Karpas-422 (cell line): Measurements from ENCODE around the gene MAP1LC3B2. TPM values are rescaled to one million over a fixed set of nuclear protein-coding genes. Genes with fewer than 3 reads are reported as not detected.
A peak's percentile ranks its signal among the peaks of the same experiment; 100 is the strongest.
"Not testable (repeated sequence)": the region's sequence is repeated elsewhere in the genome, so short reads cannot be mapped to it uniquely, and the experiment has no call there.

Experiments used
- DNase-seq: peaks from one replicate; pipeline ENCODE4 v3.0.0-alpha.2; 2015
- H2AFZ ChIP-seq: fragments of 200-600 bp; sonication (generic); 2 replicates; pipeline ENCODE4 v1.6.1; 2014; ENCODE audit warnings: antibody characterized with exemption, low read length, mixed read lengths
- H3K27ac ChIP-seq: fragments of 200-600 bp; sonication (generic); 2 replicates; pipeline ENCODE4 v1.5.1; 2014; ENCODE audit warnings: mild to moderate bottlenecking, low read length, moderate library complexity
- H3K27me3 ChIP-seq: fragments of 200-600 bp; sonication (generic); 2 replicates; pipeline ENCODE4 v1.6.1; 2014; ENCODE audit warnings: low read length, mixed read lengths
- H3K36me3 ChIP-seq: fragments of 200-600 bp; sonication (generic); 2 replicates; pipeline ENCODE4 v1.6.1; 2014; ENCODE audit warnings: low read length, mixed read lengths; ENCODE audit not compliant: insufficient read depth
- H3K4me1 ChIP-seq: fragments of 200-600 bp; sonication (generic); 2 replicates; pipeline ENCODE4 v1.6.1; 2014; ENCODE audit warnings: mild to moderate bottlenecking, low read length, mixed read lengths
- H3K4me2 ChIP-seq: fragments of 200-600 bp; sonication (generic); 2 replicates; pipeline ENCODE4 v1.6.1; 2014; ENCODE audit warnings: low read length, low read depth, mild to moderate bottlenecking; ENCODE audit not compliant: poor library complexity, severe bottlenecking
- H3K4me3 ChIP-seq: fragments of 200-600 bp; sonication (generic); 2 replicates; pipeline ENCODE4 v1.5.1; 2014; ENCODE audit warnings: mild to moderate bottlenecking, antibody characterized with exemption, low read length, mixed read lengths
- H3K79me2 ChIP-seq: fragments of 200-600 bp; sonication (generic); 2 replicates; pipeline ENCODE4 v1.6.1; 2014; ENCODE audit warnings: mild to moderate bottlenecking, low read length, mixed read lengths
- H3K9ac ChIP-seq: fragments of 200-600 bp; sonication (generic); 2 replicates; pipeline ENCODE4 v1.6.0; 2014; ENCODE audit warnings: low read length
- H3K9me2 ChIP-seq: fragments of 200-600 bp; sonication (generic), shearing (Covaris generic); replicated peaks from 2 replicates; pipeline ENCODE4 v1.6.0; 2014; ENCODE audit warnings: mild to moderate bottlenecking, low read length, moderate library complexity; ENCODE audit not compliant: insufficient read depth
- H3K9me3 ChIP-seq: fragments of 300-700, 200-600 bp; sonication (generic); 2 replicates; pipeline ENCODE4 v1.6.1; 2014; ENCODE audit warnings: low read length, mixed read lengths
- H4K20me1 ChIP-seq: fragments of 200-600 bp; sonication (generic); 2 replicates; pipeline ENCODE4 v1.6.1; 2014; ENCODE audit warnings: mild to moderate bottlenecking, antibody characterized with exemption, low read length, low read depth; ENCODE audit not compliant: insufficient read depth
- total RNA-seq: library from RNA; depleted of rRNA; stranded (reverse); fragments of >200 nt; shearing (Covaris generic); gene quantifications from 2 replicates; pipeline ENCODE4 v1.2.3, GENCODE V29; 2014; ENCODE audit warnings: low replicate concordance

Gene MAP1LC3B2
- total RNA-seq, 1 experiment from 2014 or later: 0.71 TPM

- Histone ChIP-seq H3K4me1 (peaks cover 45% of the 10 kb centered on the region), H2AFZ (no peak overlapping the region), H3K9me2 (no peaks in the 10 kb centered on the region), H3K27ac (0 out of 2 replicates have a peak overlapping the region, but pooled peaks have one; percentile 97), H3K4me3 (no peak overlapping the region), H3K9ac (no peak overlapping the region), H3K79me2 (no peaks in the 10 kb centered on the region), H3K27me3 (no peaks in the 10 kb centered on the region), H3K4me2 (no peak overlapping the region), H3K36me3 (no peaks in the 10 kb centered on the region), H4K20me1 (no peaks in the 10 kb centered on the region), H3K9me3 (no peaks in the 10 kb centered on the region)
- DNase-seq: no peak
Observed at GRCh38 chr12:116556964-116557698, 2.0 kb upstream of the MAP1LC3B2 start.

DNA sequence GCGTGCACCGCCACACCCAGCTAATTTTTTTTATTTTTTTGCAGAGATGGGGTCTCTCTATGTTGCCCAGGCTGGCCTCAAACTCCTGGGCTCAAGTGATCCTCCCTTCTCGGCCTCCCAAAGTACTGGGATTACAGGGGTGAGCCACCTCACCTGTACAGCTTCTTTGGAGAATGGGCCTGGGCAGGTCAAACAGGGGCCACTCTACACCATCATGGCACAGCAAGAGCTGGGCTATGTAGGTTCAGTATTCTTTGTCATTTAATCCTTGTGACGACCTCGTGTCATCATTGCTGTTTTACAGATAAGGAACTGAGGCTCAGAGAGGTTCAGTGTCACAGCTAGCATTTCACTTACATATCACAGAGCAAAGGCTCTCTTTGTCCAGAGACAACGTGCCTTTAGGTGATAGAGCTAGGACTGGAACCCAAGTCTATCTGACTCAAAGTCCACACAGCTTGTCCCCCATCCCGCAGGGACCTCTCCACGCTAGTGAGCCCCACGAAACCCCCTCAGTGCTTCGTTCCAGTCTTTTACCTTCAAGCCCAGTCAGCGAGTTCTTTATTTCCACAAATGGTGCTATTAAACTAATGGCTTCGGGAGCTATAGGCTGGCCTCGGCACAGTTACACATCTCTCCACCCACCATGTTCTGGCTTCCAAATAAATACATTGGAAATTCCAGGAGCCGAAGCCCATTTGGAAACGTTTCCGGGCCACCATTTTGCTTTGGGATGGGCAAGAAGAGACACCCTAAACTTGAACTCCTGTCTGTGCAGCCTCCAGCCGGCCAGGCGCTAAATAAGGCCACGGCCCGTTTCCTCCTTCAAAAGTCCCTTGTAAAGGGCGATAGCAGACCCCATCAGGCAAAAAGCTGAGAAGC is 660 bp upstream of the MAP1LC3B2 start:
- H4K20me1 ChIP-seq: no peaks in the 10 kb centered on the region
- H3K9ac ChIP-seq: peak overlapping the region; percentile 76
- H3K27me3 ChIP-seq: no peaks in the 10 kb centered on the region
- H3K4me1 ChIP-seq: peaks cover 33% of the 10 kb centered on the region
- no peaks in the 10 kb centered on the region for H3K36me3 ChIP-seq
- no peaks in the 10 kb centered on the region for H3K9me3 ChIP-seq
- peak overlapping the region; percentile 97 for H3K27ac ChIP-seq
- H3K9me2 ChIP-seq: no peaks in the 10 kb centered on the region
- H3K4me2 ChIP-seq: peak overlapping the region; percentile 74
- DNase-seq: no peak
- peak overlapping the region; percentile 57 for H3K4me3 ChIP-seq
- no peaks in the 10 kb centered on the region for H3K79me2 ChIP-seq
- H2AFZ ChIP-seq: peak overlapping the region; percentile 87

- DNase-seq: no peak
- no peak overlapping the region for H3K9ac ChIP-seq
- no peaks in the 10 kb centered on the region for H3K9me2 ChIP-seq
- H3K4me1 ChIP-seq: peaks cover 42% of the 10 kb centered on the region
- no peak overlapping the region for H3K4me3 ChIP-seq
- 0 out of 2 replicates have a peak overlapping the region, but pooled peaks have one; percentile 31 for H2AFZ ChIP-seq
- H3K36me3 ChIP-seq: no peaks in the 10 kb centered on the region
- H3K27ac ChIP-seq: peak overlapping the region; percentile 97
- H3K9me3 ChIP-seq: no peaks in the 10 kb centered on the region
- H3K27me3 ChIP-seq: no peaks in the 10 kb centered on the region
- H3K4me2 ChIP-seq: no peak overlapping the region
- no peaks in the 10 kb centered on the region for H3K79me2 ChIP-seq
- no peaks in the 10 kb centered on the region for H4K20me1 ChIP-seq
Observed at GRCh38 chr12:116561181-116561821, 2.1 kb downstream of the MAP1LC3B2 start.

- Histone ChIP-seq H3K4me1 (peaks cover 42% of the 10 kb centered on the region), H4K20me1 (no peaks in the 10 kb centered on the region), H3K9ac (no peak overlapping the region), H3K27me3 (no peaks in the 10 kb centered on the region), H3K4me3 (no peak overlapping the region), H3K4me2 (no peak overlapping the region), H3K27ac (peak overlapping the region; percentile 97; the same call in 1 of the 2 replicates), H3K9me3 (no peaks in the 10 kb centered on the region), H3K79me2 (no peaks in the 10 kb centered on the region), H2AFZ (no peak overlapping the region), H3K36me3 (no peaks in the 10 kb centered on the region), H3K9me2 (no peaks in the 10 kb centered on the region)
- DNase-seq: no peak
Observed at GRCh38 chr12:116562090-116562489, 2.9 kb downstream of the MAP1LC3B2 start.

GRCh38 chr12:116563262-116563661 is 4.1 kb downstream of the MAP1LC3B2 start:
- H3K36me3 ChIP-seq: no peaks in the 10 kb centered on the region
- no peak overlapping the region for H3K4me2 ChIP-seq
- H3K9ac ChIP-seq: no peak overlapping the region
- H3K4me3 ChIP-seq: no peak overlapping the region
- no peak overlapping the region for H2AFZ ChIP-seq
- DNase-seq: no peak
- peaks cover 40% of the 10 kb centered on the region for H3K4me1 ChIP-seq
- no peaks in the 10 kb centered on the region for H3K79me2 ChIP-seq
- no peak overlapping the region for H3K27ac ChIP-seq
- no peaks in the 10 kb centered on the region for H3K9me3 ChIP-seq
- no peaks in the 10 kb centered on the region for H4K20me1 ChIP-seq
- no peaks in the 10 kb centered on the region for H3K9me2 ChIP-seq
- H3K27me3 ChIP-seq: no peaks in the 10 kb centered on the region

DNA sequence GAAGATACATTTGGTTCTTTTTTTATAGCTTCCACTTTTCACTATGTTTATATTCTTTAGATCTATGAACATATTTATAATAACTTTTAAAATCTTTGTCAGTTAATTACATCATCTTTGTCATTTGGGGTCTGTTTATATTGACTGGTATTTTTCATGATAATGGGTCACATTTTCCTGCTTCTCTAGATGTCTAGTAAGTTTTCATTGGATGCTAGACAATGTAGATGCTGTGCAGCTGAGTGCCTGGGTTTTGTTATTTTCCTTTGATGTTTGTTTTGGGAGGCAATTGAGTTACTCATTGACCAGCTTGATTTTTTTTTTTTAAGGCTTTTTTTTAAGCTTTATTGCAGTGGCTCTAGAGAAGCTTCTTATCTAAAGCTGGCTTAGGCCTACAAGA is 4.9 kb downstream of the MAP1LC3B2 start:
- no peaks in the 10 kb centered on the region for H3K9me3 ChIP-seq
- no peak overlapping the region for H3K27ac ChIP-seq
- no peaks in the 10 kb centered on the region for H3K36me3 ChIP-seq
- peaks cover 32% of the 10 kb centered on the region for H3K4me1 ChIP-seq
- H3K4me2 ChIP-seq: no peak overlapping the region
- H2AFZ ChIP-seq: no peak overlapping the region
- H3K9me2 ChIP-seq: no peaks in the 10 kb centered on the region
- no peak overlapping the region for H3K9ac ChIP-seq
- H3K27me3 ChIP-seq: no peaks in the 10 kb centered on the region
- no peak overlapping the region for H3K4me3 ChIP-seq
- H3K79me2 ChIP-seq: no peaks in the 10 kb centered on the region
- no peak for DNase-seq
- no peaks in the 10 kb centered on the region for H4K20me1 ChIP-seq

- not testable (repeated sequence) for H3K9me3 ChIP-seq, H2AFZ ChIP-seq, H3K27me3 ChIP-seq, H3K36me3 ChIP-seq, H3K9ac ChIP-seq, H4K20me1 ChIP-seq, H3K9me2 ChIP-seq, H3K4me3 ChIP-seq, DNase-seq, H3K4me2 ChIP-seq, H3K79me2 ChIP-seq, H3K27ac ChIP-seq
- peaks cover 21% of the 10 kb centered on the region for H3K4me1 ChIP-seq
Observed at GRCh38 chr12:116565221-116565620, 6.0 kb downstream of the MAP1LC3B2 start.

- Histone ChIP-seq H3K36me3 (no peaks in the 10 kb centered on the region), H3K27ac (no peak overlapping the region), H3K79me2 (no peaks in the 10 kb centered on the region), H3K9me3 (no peaks in the 10 kb centered on the region), H3K27me3 (no peaks in the 10 kb centered on the region), H3K9ac (no peak overlapping the region), H3K4me1 (peaks cover 14% of the 10 kb centered on the region), H3K4me2 (no peak overlapping the region), H3K4me3 (no peak overlapping the region), H4K20me1 (no peaks in the 10 kb centered on the region), H2AFZ (no peak overlapping the region), H3K9me2 (no peaks in the 10 kb centered on the region)
- DNase-seq: peak; percentile 38
Observed at GRCh38 chr12:116565963-116566362, 6.8 kb downstream of the MAP1LC3B2 start.
